Stomach (tissue), 4 donors: ENCODE measurements around the gene SLC38A1.

Experiments
- POLR2A ChIP-seq, 4 donors: fragments of 450-650 bp; IDR thresholded peaks; one replicate each; pipeline ENCODE4 v1.6.1; 2016; ENCODE audit warnings: antibody characterized with exemption in 4 of 4, control low read depth in 2 of 4, mild to moderate bottlenecking in 1 of 4, moderate library complexity in 1 of 4
- TF ChIP-seq, protein P1 (sequence below), 7 experiments: fragments of 450-650 bp in 4 of 7; fragments of 200-600 bp in 3 of 7; sonication (generic) in 3 of 7; IDR thresholded peaks; one replicate each; pipeline ENCODE4 v1.5.1; 2016 to 2019; ENCODE audit warnings: antibody characterized with exemption in 7 of 7, control low read depth in 2 of 7, mild to moderate bottlenecking in 1 of 7

DNA sequence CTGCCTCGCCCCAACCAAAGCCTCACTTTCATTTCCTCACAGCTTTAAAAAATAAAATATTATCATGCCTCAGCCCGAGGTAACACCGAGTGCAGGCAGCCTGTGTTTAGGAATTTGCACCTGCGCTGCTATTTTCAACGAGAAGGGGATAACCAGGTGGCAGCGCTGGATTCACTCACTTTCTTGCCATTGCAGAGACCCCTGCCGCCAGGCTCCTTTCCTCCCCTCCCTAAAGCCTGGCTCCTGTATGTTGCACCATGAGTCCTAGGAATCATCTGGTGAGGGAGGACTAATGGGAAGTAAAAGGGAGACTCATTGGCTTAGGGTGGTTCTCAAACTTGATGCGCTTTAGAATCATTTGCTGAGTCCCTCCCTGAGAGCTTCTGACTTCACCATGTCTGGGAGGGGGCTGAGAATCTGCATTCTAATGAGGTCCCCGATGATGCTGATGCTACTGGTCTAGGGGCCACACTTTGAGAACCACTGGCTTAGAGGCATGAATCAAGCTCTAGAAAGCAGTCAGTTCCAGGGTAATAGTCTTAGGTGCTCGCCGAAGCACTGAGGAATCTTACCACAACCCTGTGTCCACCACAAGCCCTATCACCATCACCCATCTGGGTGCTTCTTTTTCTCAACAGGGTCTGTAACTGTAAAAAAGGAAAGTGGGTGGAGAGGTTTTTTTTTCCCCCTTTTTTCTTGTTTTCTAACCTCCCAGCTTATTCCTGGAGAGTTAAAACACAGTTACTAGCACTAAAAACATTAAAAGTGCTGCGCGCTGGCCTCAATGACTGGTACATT is 83.8 kb downstream of the SLC38A1 start:
- no peak for TF ChIP-seq POLR2A (IDR thresholded peaks at IDR 0.05)
- TF ChIP-seq, protein P1, sequence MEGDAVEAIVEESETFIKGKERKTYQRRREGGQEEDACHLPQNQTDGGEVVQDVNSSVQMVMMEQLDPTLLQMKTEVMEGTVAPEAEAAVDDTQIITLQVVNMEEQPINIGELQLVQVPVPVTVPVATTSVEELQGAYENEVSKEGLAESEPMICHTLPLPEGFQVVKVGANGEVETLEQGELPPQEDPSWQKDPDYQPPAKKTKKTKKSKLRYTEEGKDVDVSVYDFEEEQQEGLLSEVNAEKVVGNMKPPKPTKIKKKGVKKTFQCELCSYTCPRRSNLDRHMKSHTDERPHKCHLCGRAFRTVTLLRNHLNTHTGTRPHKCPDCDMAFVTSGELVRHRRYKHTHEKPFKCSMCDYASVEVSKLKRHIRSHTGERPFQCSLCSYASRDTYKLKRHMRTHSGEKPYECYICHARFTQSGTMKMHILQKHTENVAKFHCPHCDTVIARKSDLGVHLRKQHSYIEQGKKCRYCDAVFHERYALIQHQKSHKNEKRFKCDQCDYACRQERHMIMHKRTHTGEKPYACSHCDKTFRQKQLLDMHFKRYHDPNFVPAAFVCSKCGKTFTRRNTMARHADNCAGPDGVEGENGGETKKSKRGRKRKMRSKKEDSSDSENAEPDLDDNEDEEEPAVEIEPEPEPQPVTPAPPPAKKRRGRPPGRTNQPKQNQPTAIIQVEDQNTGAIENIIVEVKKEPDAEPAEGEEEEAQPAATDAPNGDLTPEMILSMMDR (IDR thresholded peaks at IDR 0.05), result no peak
